Natural killer cell (primary cell): Measurements from ENCODE around the gene PRDX4. TPM values are rescaled to one million over a fixed set of nuclear protein-coding genes. Genes with fewer than 3 reads are reported as not detected.

ENCODE experiments used
- ATAC-seq, 3 donors: fragments of 150-1000 bp in 2 of 3; fragments of 200-7000 bp in 1 of 3; cut with Tn5 transposase; 1 replicate in 1 of 3; 2 replicates in 2 of 3; pipeline ENCODE4 v1.10.0; 2021; ENCODE audit warnings: mild to moderate bottlenecking in 2 of 3, moderate library complexity in 2 of 3
- DNase-seq, 2 donors: peaks; one replicate each; pipeline versions ENCODE4 v3.0.0 to v3.0.0-alpha.2; 2013 to 2021; ENCODE audit warnings: mixed read lengths in 1 of 2
- H3K27ac ChIP-seq: one replicate; pipeline ENCODE4 v1.5.1; 2013; ENCODE audit warnings: mild to moderate bottlenecking, low read length
- H3K27me3 ChIP-seq: one replicate; pipeline ENCODE4 v1.6.1; 2013; ENCODE audit warnings: low read length; ENCODE audit not compliant: control insufficient read depth, insufficient read depth
- H3K36me3 ChIP-seq: one replicate; pipeline ENCODE4 v1.6.1; 2013; ENCODE audit warnings: low read length; ENCODE audit not compliant: control insufficient read depth, insufficient read depth
- H3K4me1 ChIP-seq: one replicate; pipeline ENCODE4 v1.6.1; 2013; ENCODE audit warnings: low read length; ENCODE audit not compliant: control insufficient read depth, insufficient read depth
- H3K4me3 ChIP-seq: one replicate; pipeline ENCODE4 v1.5.1; 2013; ENCODE audit warnings: low read length
- H3K9me3 ChIP-seq: one replicate; pipeline ENCODE4 v1.6.1; 2013; ENCODE audit warnings: low read length; ENCODE audit not compliant: control insufficient read depth, insufficient read depth
- H3K27ac Mint-ChIP-seq, 2 donors: one replicate each; pipeline ENCODE4 v1.8.0; 2022; ENCODE audit warnings: mild to moderate bottlenecking in 2 of 2, mixed read lengths in 2 of 2, moderate library complexity in 1 of 2
- H3K27me3 Mint-ChIP-seq, 2 donors: one replicate each; pipeline ENCODE4 v1.8.0; 2022; ENCODE audit warnings: low read depth in 2 of 2, mixed read lengths in 2 of 2
- H3K36me3 Mint-ChIP-seq: one replicate; pipeline ENCODE4 v1.8.0; 2022; ENCODE audit warnings: mixed read lengths
- H3K4me1 Mint-ChIP-seq, 2 donors: one replicate each; pipeline ENCODE4 v1.8.0; 2022; ENCODE audit warnings: mixed read lengths in 2 of 2
- H3K4me3 Mint-ChIP-seq: one replicate; pipeline ENCODE4 v1.8.0; 2022; ENCODE audit warnings: mild to moderate bottlenecking, moderate library complexity, mixed read lengths
- H3K9me3 Mint-ChIP-seq, 2 donors: one replicate each; pipeline ENCODE4 v1.8.0; 2022; ENCODE audit warnings: mixed read lengths in 2 of 2
- CTCF ChIP-seq: fragments of 200-600 bp; IDR thresholded peaks from one replicate; pipeline ENCODE4 v1.8.0; 2022; ENCODE audit warnings: antibody characterized with exemption
- WGBS: methylation state at CpG from one replicate; pipeline ENCODE4 v1.1.7; 2013; ENCODE audit warnings: missing lambda C conversion rate; ENCODE audit not compliant: insufficient coverage; 5-methylcytosine and 5-hydroxymethylcytosine counted together
- intact Hi-C: fragments of 100-400 bp; cut with micrococcal nuclease; formaldehyde crosslinking; loops from one replicate; pipeline ENCODE4 v1.14.2; 2022
- total RNA-seq, 4 donors: library from RNA; stranded (reverse); fragments of 120-200 nt in 1 of 4; gene quantifications; one replicate each; pipeline versions ENCODE4 v1.2.3 to v1.2.4, GENCODE V29; 2013 to 2022

The PRDX4 gene
- total RNA-seq, 3 donors from 2014 or later (not counting 1 experiment from before 2014, with no cell fraction given), result 6.8 to 13.5 (median 7.8) TPM

- peak; percentile 47 for TF ChIP-seq CTCF
- no peak overlapping the region for H3K27ac ChIP-seq
- ATAC-seq (peak in 2 of 3 donors; percentile 72 to 93), DNase-seq (peak in 1 of 2 donors; percentile 31)
- no peaks in the 10 kb centered on the region for H3K4me1 ChIP-seq
- H3K4me3 ChIP-seq, result no peak overlapping the region
- Mint-ChIP-seq H3K9me3 (no peaks in the 10 kb centered on the region), H3K4me3 (no peak overlapping the region), H3K4me1 (no peaks in the 10 kb centered on the region), H3K27me3 (peaks cover 0 to 21% of the 10 kb centered on the region in 2 donors), H3K27ac (no peak overlapping the region), H3K36me3 (no peaks in the 10 kb centered on the region)
- no peaks in the 10 kb centered on the region for H3K27me3 ChIP-seq
- intact Hi-C loops, result loop anchor here (1.0 kb wide), 1 partner anchor 265 kb away; no protein-coding TSS in a partner anchor
- WGBS, result 90% methylated on average over 4 of the region's 4 CpGs
- H3K9me3 ChIP-seq, result no peaks in the 10 kb centered on the region
- H3K36me3 ChIP-seq, result no peaks in the 10 kb centered on the region
Observed at GRCh38 chrX:23637187-23637586, 30.1 kb upstream of the PRDX4 start.

GRCh38 chrX:23643020-23643419 lies 24.3 kb upstream of the PRDX4 start:
- intact Hi-C loops, result no loop called here
- ATAC-seq (no peak), DNase-seq (no peak)
- no peaks in the 10 kb centered on the region for H3K36me3 ChIP-seq
- no peaks in the 10 kb centered on the region for H3K9me3 ChIP-seq
- no peak overlapping the region for H3K4me3 Mint-ChIP-seq
- H3K36me3 Mint-ChIP-seq, result no peaks in the 10 kb centered on the region
- no CpG with 5 or more reads among the region's 2 CpGs for WGBS
- no peak overlapping the region for H3K27ac ChIP-seq
- peaks cover 0 to 16% of the 10 kb centered on the region in 2 donors for H3K27me3 Mint-ChIP-seq
- no peak for TF ChIP-seq CTCF
- H3K4me3 ChIP-seq, result no peak overlapping the region
- H3K27me3 ChIP-seq, result no peaks in the 10 kb centered on the region
- H3K4me1 Mint-ChIP-seq, result no peaks in the 10 kb centered on the region
- H3K9me3 Mint-ChIP-seq, result no peaks in the 10 kb centered on the region
- H3K4me1 ChIP-seq, result no peaks in the 10 kb centered on the region
- H3K27ac Mint-ChIP-seq, result no peak overlapping the region

GRCh38 chrX:23644744-23645143 lies 22.5 kb upstream of the PRDX4 start:
- Mint-ChIP-seq H3K9me3 (no peaks in the 10 kb centered on the region), H3K4me3 (no peak overlapping the region), H3K27me3 (peaks cover 0 to 22% of the 10 kb centered on the region in 2 donors), H3K4me1 (no peaks in the 10 kb centered on the region), H3K27ac (no peak overlapping the region), H3K36me3 (no peaks in the 10 kb centered on the region)
- Histone ChIP-seq H3K27me3 (no peaks in the 10 kb centered on the region), H3K27ac (no peak overlapping the region), H3K4me1 (no peaks in the 10 kb centered on the region), H3K9me3 (no peaks in the 10 kb centered on the region), H3K36me3 (no peaks in the 10 kb centered on the region), H3K4me3 (no peak overlapping the region)
- TF ChIP-seq CTCF, result no peak
- 97% methylated on average over 5 of the region's 9 CpGs for WGBS
- intact Hi-C loops, result no loop called here
- ATAC-seq, result no peak
- DNase-seq, result no peak

- H3K36me3 Mint-ChIP-seq, result no peaks in the 10 kb centered on the region
- H3K4me1 Mint-ChIP-seq, result peaks cover under 1 to 3% of the 10 kb centered on the region in 2 donors
- H3K4me3 Mint-ChIP-seq, result no peak overlapping the region
- no peaks in the 10 kb centered on the region for H3K4me1 ChIP-seq
- DNase-seq, result no peak
- no peaks in the 10 kb centered on the region for H3K27me3 Mint-ChIP-seq
- intact Hi-C loops, result no loop called here
- ATAC-seq, result no peak
- no peak overlapping the region for H3K27ac Mint-ChIP-seq
- H3K4me3 ChIP-seq, result no peak overlapping the region
- TF ChIP-seq CTCF, result no peak
- no peaks in the 10 kb centered on the region for H3K9me3 ChIP-seq
- 36% methylated on average over 5 of the region's 5 CpGs for WGBS
- H3K27ac ChIP-seq, result no peak overlapping the region
- no peaks in the 10 kb centered on the region for H3K27me3 ChIP-seq
- no peaks in the 10 kb centered on the region for H3K9me3 Mint-ChIP-seq
- H3K36me3 ChIP-seq, result no peaks in the 10 kb centered on the region
Observed at GRCh38 chrX:23656091-23656490, 11.2 kb upstream of the PRDX4 start.
